A549 (cell line): Measurements from ENCODE around the gene PTGES. TPM values are rescaled to one million over a fixed set of nuclear protein-coding genes. Genes with fewer than 3 reads are reported as not detected.

Experiments used
- ATAC-seq, 2 experiments: fragments of 200-7000 bp in 1 of 2; fragments of >200 bp in 1 of 2; cut with Nextera tagmentation in 1 of 2; cut with Tn5 transposase in 1 of 2; 3 replicates each; pipeline versions ENCODE4 v1.8.0 to v1.9.1; 2018 to 2020; ENCODE audit warnings: mild to moderate bottlenecking in 1 of 2, moderate library complexity in 1 of 2
- CTCF ChIA-PET: fragments of 300-600 bp; sonication (Branson Sonifier 250); formaldehyde crosslinking; extraction: SDS; loops from one replicate; lab custom pipeline; 2021; ENCODE audit warnings: antibody characterized with exemption, inconsistent platforms; lab: Yijun Ruan, JAX
- POLR2A ChIA-PET: fragments of 350-600 bp; formaldehyde crosslinking; extraction: SDS; loops from one replicate; lab custom pipeline; 2021; ENCODE audit warnings: antibody characterized with exemption, inconsistent platforms; lab: Yijun Ruan, JAX
- DNase-seq, 2 experiments: peaks; one replicate each; pipeline versions ENCODE4 v3.0.0 to v3.0.0-alpha.2; 2011 to 2016; ENCODE audit warnings: low read depth in 1 of 2, low spot score in 1 of 2
- FAIRE-seq: peaks from 2 replicates; lab custom pipeline; 2011; peaks lifted over from hg19 to GRCh38; lab: Jason Lieb, UNC
- H3K27ac ChIP-seq, 2 experiments: fragments of >200 bp; sonication (Bioruptor Twin); formaldehyde crosslinking; 3 replicates each; pipeline ENCODE4 v1.5.1; 2016 to 2017
- H3K4me1 ChIP-seq: fragments of >200 bp; sonication (Bioruptor Twin); formaldehyde crosslinking; 3 replicates; pipeline ENCODE4 v1.6.1; 2016
- H3K4me2 ChIP-seq: fragments of >200 bp; sonication (Bioruptor Twin); formaldehyde crosslinking; 3 replicates; pipeline ENCODE4 v1.6.1; 2016
- H3K4me3 ChIP-seq: fragments of >200 bp; sonication (Bioruptor Twin); formaldehyde crosslinking; 3 replicates; pipeline ENCODE4 v1.5.1; 2016
- H3K9me3 ChIP-seq: fragments of >200 bp; sonication (Bioruptor Twin); formaldehyde crosslinking; 3 replicates; pipeline ENCODE4 v1.6.1; 2016
- CEBPB ChIP-seq, 2 experiments: fragments of >200 bp in 1 of 2; sonication (Bioruptor Twin) in 1 of 2; formaldehyde crosslinking in 1 of 2; IDR thresholded peaks; 2 replicates each; pipeline ENCODE4 v1.6.1; 2012 to 2016
- CHD2 ChIP-seq: fragments of 150-350 bp; IDR thresholded peaks from 2 replicates; pipeline ENCODE4 v1.6.1; 2014; ENCODE audit warnings: low read length; ENCODE audit not compliant: partially characterized antibody
- EHF ChIP-seq: fragments of 250-450 bp; sonication (Bioruptor Pico); IDR thresholded peaks from 2 replicates; pipeline ENCODE4 v1.5.0; 2020; ENCODE audit warnings: mild to moderate bottlenecking
- EP300 ChIP-seq, 2 experiments: fragments of >200 bp; sonication (Bioruptor Twin); formaldehyde crosslinking; IDR thresholded peaks; 2 replicates in 1 of 2; 3 replicates in 1 of 2; pipeline ENCODE4 v1.6.1; 2016 to 2017
- HEYL ChIP-seq: fragments of 250-450 bp; sonication (Bioruptor Pico); IDR thresholded peaks from 2 replicates; pipeline ENCODE4 v1.8.0; 2021; ENCODE audit warnings: mild to moderate bottlenecking, moderate library complexity
- HOXA7 ChIP-seq: fragments of 250-450 bp; sonication (Bioruptor Pico); IDR thresholded peaks from 2 replicates; pipeline ENCODE4 v1.5.0; 2020; ENCODE audit warnings: mild to moderate bottlenecking, moderate library complexity
- JUN ChIP-seq, 2 experiments: fragments of >200 bp; sonication (Bioruptor Twin); formaldehyde crosslinking; IDR thresholded peaks; 2 replicates in 1 of 2; 3 replicates in 1 of 2; pipeline ENCODE4 v1.6.1; 2016 to 2017
- JUNB ChIP-seq: fragments of >200 bp; sonication (Bioruptor Twin); formaldehyde crosslinking; IDR thresholded peaks from 2 replicates; pipeline ENCODE4 v1.6.1; 2016
- MAFK ChIP-seq: fragments of 450-650 bp; IDR thresholded peaks from 2 replicates; pipeline ENCODE4 v1.6.1; 2014; ENCODE audit not compliant: partially characterized antibody
- MYC ChIP-seq: IDR thresholded peaks from 2 replicates; pipeline ENCODE4 v1.6.1; 2012; ENCODE audit warnings: mild to moderate bottlenecking, inconsistent platforms, low read length, improper control_type of control experiment, borderline replicate concordance
- PBX3 ChIP-seq: IDR thresholded peaks from 2 replicates; pipeline ENCODE4 v1.6.1; 2012
- POLR2AphosphoS2 ChIP-seq: conservative IDR thresholded peaks from 2 replicates; pipeline ENCODE4 v1.6.1; 2012; ENCODE audit warnings: low read length, improper control_type of control experiment, inconsistent platforms
- RAD21 ChIP-seq, 2 experiments: fragments of >200 bp in 1 of 2; sonication (Bioruptor Twin) in 1 of 2; formaldehyde crosslinking in 1 of 2; IDR thresholded peaks in 1 of 2; conservative IDR thresholded peaks in 1 of 2; 2 replicates in 1 of 2; 3 replicates in 1 of 2; pipeline ENCODE4 v1.6.1; 2012 to 2018; ENCODE audit warnings: inconsistent platforms in 1 of 2
- RARB ChIP-seq: fragments of 250-450 bp; sonication (Bioruptor Pico); IDR thresholded peaks from 2 replicates; pipeline ENCODE4 v1.8.0; 2021; ENCODE audit warnings: mild to moderate bottlenecking, moderate library complexity
- SREBF2 ChIP-seq: fragments of 450-650 bp; IDR thresholded peaks from 2 replicates; pipeline ENCODE4 v1.6.1; 2014; ENCODE audit warnings: mild to moderate bottlenecking, moderate library complexity
- TFCP2L1 ChIP-seq: fragments of 250-450 bp; sonication (Bioruptor Pico); IDR thresholded peaks from 2 replicates; pipeline ENCODE4 v1.5.0; 2021; ENCODE audit warnings: mild to moderate bottlenecking
- ZC3H11A ChIP-seq: fragments of 450-650 bp; IDR thresholded peaks from 2 replicates; pipeline ENCODE4 v1.6.1; 2014; ENCODE audit warnings: antibody characterized with exemption, mild to moderate bottlenecking
- WGBS: methylation state at CpG from one replicate; pipeline ENCODE4 v1.1.6; 2017; ENCODE audit errors: missing lambda C conversion rate; 5-methylcytosine and 5-hydroxymethylcytosine counted together
- polyA plus RNA-seq, 4 experiments: library from polyadenylated mRNA; depleted of rRNA in 3 of 4; stranded (reverse); fragments of >200 nt; fragmentation: RNase III in 1 of 4; extraction: RNeasy Plus Mini Kit Qiagen cat#74134 plus additional on column Dnase treatment in 1 of 4; gene quantifications; 2 replicates in 3 of 4; 3 replicates in 1 of 4; pipeline ENCODE4 v1.2.3, GENCODE V29; 2011 to 2017
- TF ChIP-seq, protein P1 (sequence below): fragments of >200 bp; sonication (Bioruptor Twin); formaldehyde crosslinking; IDR thresholded peaks from 3 replicates; pipeline ENCODE4 v1.5.1; 2016
- TF ChIP-seq, protein P2 (sequence below): fragments of 450-650 bp; IDR thresholded peaks from 2 replicates; pipeline ENCODE4 v1.6.1; 2014; ENCODE audit warnings: antibody characterized with exemption
- TF ChIP-seq, protein P3 (sequence below): fragments of 250-450 bp; sonication (Bioruptor Pico); IDR thresholded peaks from 2 replicates; pipeline ENCODE4 v1.5.0; 2020; ENCODE audit warnings: low read depth, mild to moderate bottlenecking, moderate library complexity
- TF ChIP-seq, protein P4 (sequence below): fragments of 250-450 bp; sonication (Bioruptor Pico); IDR thresholded peaks from 2 replicates; pipeline ENCODE4 v1.5.0; 2021; ENCODE audit warnings: mild to moderate bottlenecking, moderate library complexity, borderline replicate concordance

Gene PTGES
- polyA plus RNA-seq, 2 of the 4 experiments (the other 2 are of a cell fraction) = 19.1 to 58.8 TPM

- DNase-seq (peak; percentile 36 to 43), ATAC-seq (peak; percentile 42 to 74; a peak in 3 of 6 replicates), FAIRE-seq (no peak)
- H3K4me3 ChIP-seq = no peak overlapping the region
- POLR2A ChIA-PET = no interaction called here
- H3K27ac ChIP-seq = no peak overlapping the region
- 60% methylated on average over 23 of the region's 25 CpGs for WGBS
- CTCF ChIA-PET = interaction anchor here (0.8 to 30.2 kb wide), 21 partner anchors 8 to 590 kb away, joined by 3 to 1179 read pairs (median 4); partner anchors contain the start of gene ASB6
- no peak overlapping the region for H3K4me2 ChIP-seq
- no peaks in the 10 kb centered on the region for H3K4me1 ChIP-seq
- no peaks in the 10 kb centered on the region for H3K9me3 ChIP-seq
- no peak for TF ChIP-seq EP300 (IDR thresholded peaks at IDR 0.05)
- TF ChIP-seq CEBPB (IDR thresholded peaks at IDR 0.05) = no peak
- no peak for TF ChIP-seq JUNB
- TF ChIP-seq, protein P1, sequence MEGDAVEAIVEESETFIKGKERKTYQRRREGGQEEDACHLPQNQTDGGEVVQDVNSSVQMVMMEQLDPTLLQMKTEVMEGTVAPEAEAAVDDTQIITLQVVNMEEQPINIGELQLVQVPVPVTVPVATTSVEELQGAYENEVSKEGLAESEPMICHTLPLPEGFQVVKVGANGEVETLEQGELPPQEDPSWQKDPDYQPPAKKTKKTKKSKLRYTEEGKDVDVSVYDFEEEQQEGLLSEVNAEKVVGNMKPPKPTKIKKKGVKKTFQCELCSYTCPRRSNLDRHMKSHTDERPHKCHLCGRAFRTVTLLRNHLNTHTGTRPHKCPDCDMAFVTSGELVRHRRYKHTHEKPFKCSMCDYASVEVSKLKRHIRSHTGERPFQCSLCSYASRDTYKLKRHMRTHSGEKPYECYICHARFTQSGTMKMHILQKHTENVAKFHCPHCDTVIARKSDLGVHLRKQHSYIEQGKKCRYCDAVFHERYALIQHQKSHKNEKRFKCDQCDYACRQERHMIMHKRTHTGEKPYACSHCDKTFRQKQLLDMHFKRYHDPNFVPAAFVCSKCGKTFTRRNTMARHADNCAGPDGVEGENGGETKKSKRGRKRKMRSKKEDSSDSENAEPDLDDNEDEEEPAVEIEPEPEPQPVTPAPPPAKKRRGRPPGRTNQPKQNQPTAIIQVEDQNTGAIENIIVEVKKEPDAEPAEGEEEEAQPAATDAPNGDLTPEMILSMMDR = peak; percentile 14; the same call in 1 of the 3 replicates
- TF ChIP-seq ZC3H11A = no peak
- no peak for TF ChIP-seq MAFK
- 0 out of 5 replicates have a peak, but pooled peaks of 1 of the 2 experiments have one; percentile 5 for TF ChIP-seq RAD21 (conservative IDR thresholded peaks at IDR 0.05 in 1 of 2, IDR thresholded peaks at IDR 0.05 in 1 of 2)
- TF ChIP-seq, protein P2, sequence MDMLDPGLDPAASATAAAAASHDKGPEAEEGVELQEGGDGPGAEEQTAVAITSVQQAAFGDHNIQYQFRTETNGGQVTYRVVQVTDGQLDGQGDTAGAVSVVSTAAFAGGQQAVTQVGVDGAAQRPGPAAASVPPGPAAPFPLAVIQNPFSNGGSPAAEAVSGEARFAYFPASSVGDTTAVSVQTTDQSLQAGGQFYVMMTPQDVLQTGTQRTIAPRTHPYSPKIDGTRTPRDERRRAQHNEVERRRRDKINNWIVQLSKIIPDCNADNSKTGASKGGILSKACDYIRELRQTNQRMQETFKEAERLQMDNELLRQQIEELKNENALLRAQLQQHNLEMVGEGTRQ = no peak
- TF ChIP-seq HEYL (CRISPR knock-in tag) = no peak
- no peak for TF ChIP-seq EHF (CRISPR knock-in tag)
- no peak for TF ChIP-seq HOXA7 (CRISPR knock-in tag)
These were observed 31.8 kb downstream of the PTGES start for GRCh38 chr9:129720865-129721545.

DNA sequence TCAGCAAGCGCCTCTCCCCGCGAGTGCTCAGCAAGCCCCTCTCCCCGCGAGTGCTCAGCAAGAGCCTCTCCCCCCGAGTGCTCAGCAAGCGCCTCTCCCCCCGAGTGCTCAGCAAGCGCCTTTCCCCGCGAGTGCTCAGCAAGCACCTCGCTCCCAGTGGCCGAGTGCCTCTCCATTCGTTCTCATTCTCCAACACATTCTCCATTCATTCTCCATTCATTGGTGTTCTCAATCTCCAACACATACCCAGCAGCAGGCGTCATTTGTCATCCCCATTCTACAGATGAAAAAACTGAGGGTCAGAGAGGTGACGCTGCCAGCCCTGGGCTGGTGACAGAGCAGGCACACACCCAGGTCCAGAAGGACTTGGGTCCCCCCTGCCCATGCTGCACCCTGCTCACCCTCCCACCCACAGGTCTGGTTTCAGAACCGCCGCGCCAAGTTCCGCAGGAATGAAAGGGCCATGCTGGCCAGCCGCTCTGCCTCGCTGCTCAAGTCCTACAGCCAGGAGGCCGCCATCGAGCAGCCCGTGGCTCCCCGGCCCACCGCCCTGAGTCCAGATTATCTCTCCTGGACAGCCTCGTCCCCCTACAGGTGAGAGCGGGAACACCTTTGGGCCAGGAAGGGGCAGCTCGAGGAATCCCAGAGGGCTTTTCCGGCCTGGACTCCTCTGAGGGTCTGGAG, 32.5 kb downstream of the PTGES start:
- peak; percentile 36 to 55 for DNase-seq
- FAIRE-seq = no peak

GRCh38 chr9:129719135-129719534, 33.7 kb downstream of the PTGES start:
- H3K4me2 ChIP-seq = no peak overlapping the region
- TF ChIP-seq, protein P3, sequence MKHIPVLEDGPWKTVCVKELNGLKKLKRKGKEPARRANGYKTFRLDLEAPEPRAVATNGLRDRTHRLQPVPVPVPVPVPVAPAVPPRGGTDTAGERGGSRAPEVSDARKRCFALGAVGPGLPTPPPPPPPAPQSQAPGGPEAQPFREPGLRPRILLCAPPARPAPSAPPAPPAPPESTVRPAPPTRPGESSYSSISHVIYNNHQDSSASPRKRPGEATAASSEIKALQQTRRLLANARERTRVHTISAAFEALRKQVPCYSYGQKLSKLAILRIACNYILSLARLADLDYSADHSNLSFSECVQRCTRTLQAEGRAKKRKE (CRISPR knock-in tag) = no peak
- TF ChIP-seq CHD2 = no peak
- no peak for TF ChIP-seq JUN (IDR thresholded peaks at IDR 0.05)
- TF ChIP-seq SREBF2 = no peak
- TF ChIP-seq, protein P4, sequence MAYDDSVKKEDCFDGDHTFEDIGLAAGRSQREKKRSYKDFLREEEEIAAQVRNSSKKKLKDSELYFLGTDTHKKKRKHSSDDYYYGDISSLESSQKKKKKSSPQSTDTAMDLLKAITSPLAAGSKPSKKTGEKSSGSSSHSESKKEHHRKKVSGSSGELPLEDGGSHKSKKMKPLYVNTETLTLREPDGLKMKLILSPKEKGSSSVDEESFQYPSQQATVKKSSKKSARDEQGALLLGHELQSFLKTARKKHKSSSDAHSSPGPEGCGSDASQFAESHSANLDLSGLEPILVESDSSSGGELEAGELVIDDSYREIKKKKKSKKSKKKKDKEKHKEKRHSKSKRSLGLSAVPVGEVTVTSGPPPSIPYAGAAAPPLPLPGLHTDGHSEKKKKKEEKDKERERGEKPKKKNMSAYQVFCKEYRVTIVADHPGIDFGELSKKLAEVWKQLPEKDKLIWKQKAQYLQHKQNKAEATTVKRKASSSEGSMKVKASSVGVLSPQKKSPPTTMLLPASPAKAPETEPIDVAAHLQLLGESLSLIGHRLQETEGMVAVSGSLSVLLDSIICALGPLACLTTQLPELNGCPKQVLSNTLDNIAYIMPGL (CRISPR knock-in tag) = no peak
- no peak for TF ChIP-seq TFCP2L1 (CRISPR knock-in tag)
- TF ChIP-seq RARB = no peak
- TF ChIP-seq PBX3 = no peak

More for the DNA sequence above, 32.5 kb downstream of the PTGES start:
- no peak overlapping the region for H3K27ac ChIP-seq
- POLR2A ChIA-PET = no interaction called here
- H3K4me2 ChIP-seq = no peak overlapping the region
- CTCF ChIA-PET = interaction anchor here (1.0 to 30.2 kb wide), 14 partner anchors 8 to 589 kb away, joined by 3 to 1179 read pairs (median 4); partner anchors contain the start of gene ASB6
- peak; percentile 67 to 80 for ATAC-seq
- no peaks in the 10 kb centered on the region for H3K4me1 ChIP-seq
- no peak overlapping the region for H3K4me3 ChIP-seq
- 82% methylated on average over 20 of the region's 31 CpGs for WGBS
- peak in 1 of 2 experiments; percentile 17; a peak in 1 of 5 replicates for TF ChIP-seq RAD21 (conservative IDR thresholded peaks at IDR 0.05 in 1 of 2, IDR thresholded peaks at IDR 0.05 in 1 of 2)
- no peak for TF ChIP-seq MYC
- no peak for TF ChIP-seq POLR2AphosphoS2
- TF ChIP-seq, protein P3 (CRISPR knock-in tag) = no peak
- TF ChIP-seq ZC3H11A = 0 out of 2 replicates have a peak, but pooled peaks have one; percentile 7
- TF ChIP-seq, all 56 proteins: peak for 2
- no peaks in the 10 kb centered on the region for H3K9me3 ChIP-seq

More at GRCh38 chr9:129719135-129719534, 33.7 kb downstream of the PTGES start:
- Histone ChIP-seq H3K4me1 (no peaks in the 10 kb centered on the region), H3K9me3 (no peaks in the 10 kb centered on the region), H3K27ac (no peak overlapping the region), H3K4me3 (no peak overlapping the region)
- WGBS = 87% methylated on average over 32 of the region's 38 CpGs
- DNase-seq (no peak), ATAC-seq (no peak), FAIRE-seq (no peak)
- POLR2A ChIA-PET = no interaction called here
- CTCF ChIA-PET = interaction anchor here (1.5 to 30.2 kb wide), 5 partner anchors 8 to 73 kb away, joined by 3 to 1179 read pairs (median 22); no protein-coding TSS in a partner anchor
